ENCODE data around the gene ZNF804A.

- TF ChIP-seq, protein P1, sequence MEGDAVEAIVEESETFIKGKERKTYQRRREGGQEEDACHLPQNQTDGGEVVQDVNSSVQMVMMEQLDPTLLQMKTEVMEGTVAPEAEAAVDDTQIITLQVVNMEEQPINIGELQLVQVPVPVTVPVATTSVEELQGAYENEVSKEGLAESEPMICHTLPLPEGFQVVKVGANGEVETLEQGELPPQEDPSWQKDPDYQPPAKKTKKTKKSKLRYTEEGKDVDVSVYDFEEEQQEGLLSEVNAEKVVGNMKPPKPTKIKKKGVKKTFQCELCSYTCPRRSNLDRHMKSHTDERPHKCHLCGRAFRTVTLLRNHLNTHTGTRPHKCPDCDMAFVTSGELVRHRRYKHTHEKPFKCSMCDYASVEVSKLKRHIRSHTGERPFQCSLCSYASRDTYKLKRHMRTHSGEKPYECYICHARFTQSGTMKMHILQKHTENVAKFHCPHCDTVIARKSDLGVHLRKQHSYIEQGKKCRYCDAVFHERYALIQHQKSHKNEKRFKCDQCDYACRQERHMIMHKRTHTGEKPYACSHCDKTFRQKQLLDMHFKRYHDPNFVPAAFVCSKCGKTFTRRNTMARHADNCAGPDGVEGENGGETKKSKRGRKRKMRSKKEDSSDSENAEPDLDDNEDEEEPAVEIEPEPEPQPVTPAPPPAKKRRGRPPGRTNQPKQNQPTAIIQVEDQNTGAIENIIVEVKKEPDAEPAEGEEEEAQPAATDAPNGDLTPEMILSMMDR (IDR thresholded peaks at IDR 0.05; ENCODE audit: borderline replicate concordance, extremely low read depth, low read length, poor library complexity, severe bottlenecking), result no peak
- TF ChIP-seq EZH2 (IDR thresholded peaks at IDR 0.05; ENCODE audit: borderline replicate concordance, low read depth, low read length, severe bottlenecking), result no peak
Measured at GRCh38 chr2:184971546-184972068, 373.3 kb downstream of the ZNF804A start.
